ENCODE data around the gene IKBIP. TPM values are rescaled to one million over a fixed set of nuclear protein-coding genes. Genes with fewer than 3 reads are reported as not detected.
A peak's percentile ranks its signal among the peaks of the same experiment; 100 is the strongest.

Gene IKBIP
- total and polyA plus RNA-seq, 9 of the 15 experiments (the other 6 are each of a cell fraction or from before 2014, with no cell fraction given), result 3.3 to 19.5 (median 14.9) TPM

- TF ChIP-seq ZBTB7A (IDR thresholded peaks at IDR 0.05; ENCODE audit: borderline replicate concordance, control insufficient read depth, low read depth, low read length), result no peak
- TF ChIP-seq HNRNPUL1 (IDR thresholded peaks at IDR 0.05; ENCODE audit: low read length), result no peak
- TF ChIP-seq ZNF12 (CRISPR knock-in tag; IDR thresholded peaks at IDR 0.05), result no peak
- no peak for TF ChIP-seq MTA2 (IDR thresholded peaks at IDR 0.05; ENCODE audit: low read depth)
- peak; percentile 79 for TF ChIP-seq DPF2 (IDR thresholded peaks at IDR 0.05)
- TF ChIP-seq CCAR2 (IDR thresholded peaks at IDR 0.05; ENCODE audit: low read depth, low read length), result no peak
- no peak; the same call in 1 of the 2 replicates for TF ChIP-seq SMARCC2 (IDR thresholded peaks at IDR 0.05; ENCODE audit: low read depth)
- TF ChIP-seq GMEB1 (CRISPR knock-in tag; IDR thresholded peaks at IDR 0.05), result no peak
- no peak for TF ChIP-seq ZNF282 (CRISPR knock-in tag; IDR thresholded peaks at IDR 0.05)
- peak; percentile 63 for TF ChIP-seq MAFK (IDR thresholded peaks at IDR 0.05; ENCODE audit: low read length)
- TF ChIP-seq PREB (CRISPR knock-in tag; IDR thresholded peaks at IDR 0.05), result no peak
- TF ChIP-seq NFE2 (IDR thresholded peaks at IDR 0.05; ENCODE audit: low read depth), result peak; percentile 88
- TF ChIP-seq NFRKB (IDR thresholded peaks at IDR 0.05; ENCODE audit: low read depth), result no peak
- TF ChIP-seq ATF7 (IDR thresholded peaks at IDR 0.05), result no peak
- 0 out of 4 replicates have a peak, but pooled peaks of 1 of the 2 experiments have one; percentile 20 for TF ChIP-seq MNT (conservative IDR thresholded peaks at IDR 0.05)
- no peak for TF ChIP-seq RBM15 (IDR thresholded peaks at IDR 0.05; ENCODE audit: insufficient read depth, low read length)
- no peak for TF ChIP-seq EGR1 (conservative IDR thresholded peaks at IDR 0.05)
- TF ChIP-seq HMG20B (CRISPR knock-in tag; IDR thresholded peaks at IDR 0.05), result no peak
- TF ChIP-seq HDAC1 (IDR thresholded peaks at IDR 0.05), result peak in 1 of 2 experiments; percentile 32; a peak in 1 of 4 replicates
- 0 out of 2 replicates have a peak, but pooled peaks have one; percentile 55 for TF ChIP-seq GATAD2A (IDR thresholded peaks at IDR 0.05)
- TF ChIP-seq DMBX1 (CRISPR knock-in tag; IDR thresholded peaks at IDR 0.05; ENCODE audit: borderline replicate concordance), result no peak
- TF ChIP-seq RBM34 (IDR thresholded peaks at IDR 0.05; ENCODE audit: borderline replicate concordance, insufficient read depth, low read length), result no peak
- TF ChIP-seq KLF6 (CRISPR knock-in tag; IDR thresholded peaks at IDR 0.05; ENCODE audit: borderline replicate concordance), result no peak
- TF ChIP-seq ZNF444 (CRISPR knock-in tag; IDR thresholded peaks at IDR 0.05), result no peak
- TF ChIP-seq CHD2 (IDR thresholded peaks at IDR 0.05; ENCODE audit: low read depth, low read length), result no peak
- TF ChIP-seq PRMT5 (CRISPR knock-in tag; IDR thresholded peaks at IDR 0.05), result no peak
- TF ChIP-seq EP400 (IDR thresholded peaks at IDR 0.05), result peak; percentile 33; the same call in 1 of the 2 replicates
- TF ChIP-seq HBP1 (CRISPR knock-in tag; IDR thresholded peaks at IDR 0.05), result no peak
These were observed 65.8 kb downstream of the IKBIP start (continued) for GRCh38 chr12:98578821-98579220.

Data from K562 (cell line).